GM23248 (cell line): ENCODE results near the gene GPR89B.
"Not testable (repeated sequence)": the region's sequence is repeated elsewhere in the genome, so short reads cannot be mapped to it uniquely, and the experiment has no call there.

Source experiments
- EZH2 ChIP-seq: fragments of 200-600 bp; sonication (generic); IDR thresholded peaks from 2 replicates; pipeline ENCODE4 v1.6.1; 2018; ENCODE audit warnings: antibody characterized with exemption, mild to moderate bottlenecking; ENCODE audit not compliant: insufficient read depth, poor library complexity, severe bottlenecking
- EZH2phosphoT487 ChIP-seq: fragments of 200-600 bp; sonication (generic); IDR thresholded peaks from 2 replicates; pipeline ENCODE4 v1.6.1; 2018; ENCODE audit warnings: antibody characterized with exemption, moderate library complexity, mild to moderate bottlenecking, low read depth; ENCODE audit not compliant: insufficient read depth

DNA sequence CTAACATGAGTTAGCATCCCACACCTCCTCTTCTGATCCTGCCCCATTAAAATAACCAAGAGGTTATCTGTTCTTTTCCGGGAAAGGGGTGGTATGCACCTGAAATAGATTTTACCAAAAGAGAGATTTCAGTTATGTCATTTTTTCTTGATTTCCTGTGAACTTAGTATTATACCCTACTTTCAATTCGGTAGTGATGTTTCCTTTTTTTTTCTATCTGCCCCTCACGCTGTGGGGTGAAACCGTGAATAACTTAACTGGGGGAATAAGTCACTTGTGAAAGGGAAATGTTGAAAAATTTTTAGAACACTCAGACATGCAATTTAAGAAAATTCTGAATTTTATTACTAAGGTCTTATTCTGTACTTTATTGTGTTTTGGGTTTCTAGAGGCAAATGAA, 65.2 kb downstream of the GPR89B start:
- TF ChIP-seq EZH2, EZH2phosphoT487: not testable (repeated sequence)
